ENCODE measurements around the gene KIF25. TPM values are rescaled to one million over a fixed set of nuclear protein-coding genes. Genes with fewer than 3 reads are reported as not detected.

KIF25 gene
- total RNA-seq, 1 experiment from 2014 or later: 0.59 TPM

DNA sequence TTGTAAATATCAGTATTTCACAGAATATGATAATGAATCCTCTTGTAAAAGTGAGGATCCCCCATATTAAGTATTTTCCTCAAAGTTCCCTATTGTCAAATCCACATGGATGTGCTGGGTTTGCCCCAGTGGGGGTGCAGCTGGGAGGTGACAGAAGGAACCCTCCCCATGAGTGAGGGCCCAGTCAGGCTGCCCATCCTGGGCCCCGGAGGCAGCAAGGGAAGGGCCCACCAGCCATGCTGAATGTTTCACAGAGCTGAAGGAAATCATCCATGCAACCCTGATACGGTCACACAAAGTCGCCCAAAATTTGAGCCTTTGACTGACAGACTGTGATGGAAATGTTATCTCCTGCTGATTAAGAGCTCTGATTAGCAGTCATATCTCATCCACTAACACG is 41.8 kb downstream of the KIF25 start:
- H3K4me3 Mint-ChIP-seq: no peak overlapping the region
- Histone ChIP-seq H3K23ac (ENCODE audit: insufficient read length, low read depth, low read length) (no peak overlapping the region), H3K9me3 (ENCODE audit: control insufficient read depth, low read depth, low read length) (peaks cover 32% of the 10 kb centered on the region), H3K56ac (ENCODE audit: insufficient read length, low read depth, low read length) (no peak overlapping the region), H3K79me2 (ENCODE audit: insufficient read depth, low read length) (no peaks in the 10 kb centered on the region), H2BK120ac (ENCODE audit: low read depth, low read length, poor library complexity, severe bottlenecking) (no peak overlapping the region), H2AK5ac (ENCODE audit: insufficient read length, low read length) (no peak overlapping the region), H3K79me1 (ENCODE audit: insufficient read depth, low read depth, low read length, poor library complexity, severe bottlenecking) (no peaks in the 10 kb centered on the region), H2AFZ (ENCODE audit: low read length) (no peak overlapping the region), H3T11ph (ENCODE audit: low read length) (no peak overlapping the region), H3K27ac (ENCODE audit: insufficient read length, low read depth, low read length) (no peak overlapping the region), H2BK15ac (ENCODE audit: low read depth, low read length) (no peak overlapping the region), H3K4me1 (ENCODE audit: insufficient read depth, low read length) (no peaks in the 10 kb centered on the region; the same call in 1 of the 2 replicates), H3K14ac (ENCODE audit: insufficient read depth, low read length) (no peak overlapping the region), H2BK12ac (ENCODE audit: insufficient read length, low read depth, low read length) (no peak overlapping the region), H3K18ac (ENCODE audit: insufficient read length, low read depth, low read length) (no peak overlapping the region), H3K27me3 (ENCODE audit: insufficient read depth, low read length) (no peaks in the 10 kb centered on the region), H4K20me1 (ENCODE audit: control insufficient read depth, insufficient read depth, insufficient read length) (no peaks in the 10 kb centered on the region), H4K5ac (ENCODE audit: insufficient read length, low read depth, low read length) (no peak overlapping the region), H3K9ac (ENCODE audit: extremely low read depth, insufficient read length, low read length) (no peak overlapping the region), H4K8ac (replicated peaks; ENCODE audit: insufficient read length, low read depth, low read length) (no peak overlapping the region), H4K91ac (ENCODE audit: insufficient read length, low read depth, low read length) (no peak overlapping the region), H2BK20ac (ENCODE audit: low read depth, low read length, poor library complexity, severe bottlenecking) (no peak overlapping the region), H3K4me2 (ENCODE audit: insufficient read depth, insufficient read length, low read length) (no peak overlapping the region), H3K23me2 (ENCODE audit: insufficient read length, low read depth, low read length, poor library complexity, severe bottlenecking) (peaks cover 6% of the 10 kb centered on the region), H2BK5ac (ENCODE audit: insufficient read length, low read length) (no peak overlapping the region), H3K4ac (ENCODE audit: low read depth, low read length) (no peak overlapping the region)
- no peak overlapping the region for H3K27ac Mint-ChIP-seq
- peaks cover 52 to 62% of the 10 kb centered on the region in 2 experiments for H3K9me3 Mint-ChIP-seq
- TF ChIP-seq, protein P1, sequence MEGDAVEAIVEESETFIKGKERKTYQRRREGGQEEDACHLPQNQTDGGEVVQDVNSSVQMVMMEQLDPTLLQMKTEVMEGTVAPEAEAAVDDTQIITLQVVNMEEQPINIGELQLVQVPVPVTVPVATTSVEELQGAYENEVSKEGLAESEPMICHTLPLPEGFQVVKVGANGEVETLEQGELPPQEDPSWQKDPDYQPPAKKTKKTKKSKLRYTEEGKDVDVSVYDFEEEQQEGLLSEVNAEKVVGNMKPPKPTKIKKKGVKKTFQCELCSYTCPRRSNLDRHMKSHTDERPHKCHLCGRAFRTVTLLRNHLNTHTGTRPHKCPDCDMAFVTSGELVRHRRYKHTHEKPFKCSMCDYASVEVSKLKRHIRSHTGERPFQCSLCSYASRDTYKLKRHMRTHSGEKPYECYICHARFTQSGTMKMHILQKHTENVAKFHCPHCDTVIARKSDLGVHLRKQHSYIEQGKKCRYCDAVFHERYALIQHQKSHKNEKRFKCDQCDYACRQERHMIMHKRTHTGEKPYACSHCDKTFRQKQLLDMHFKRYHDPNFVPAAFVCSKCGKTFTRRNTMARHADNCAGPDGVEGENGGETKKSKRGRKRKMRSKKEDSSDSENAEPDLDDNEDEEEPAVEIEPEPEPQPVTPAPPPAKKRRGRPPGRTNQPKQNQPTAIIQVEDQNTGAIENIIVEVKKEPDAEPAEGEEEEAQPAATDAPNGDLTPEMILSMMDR (conservative IDR thresholded peaks at IDR 0.05): no peak
- DNase-seq: no peak
- H3K4me1 Mint-ChIP-seq: peaks cover 25 to 26% of the 10 kb centered on the region in 2 experiments
- H3K27me3 Mint-ChIP-seq (ENCODE audit: low read depth): peaks cover 32% of the 10 kb centered on the region
- peaks cover 18 to 49% (median 31%) of the 10 kb centered on the region in 3 experiments for H3K36me3 Mint-ChIP-seq (ENCODE audit: insufficient read depth in 1 of 3, low read depth in 3 of 3)
- WGBS (ENCODE audit: extremely low coverage, insufficient read length, low lambda C conversion rate): no CpG with 5 or more reads among the region's 4 CpGs

Data from H9 (cell line).